Esophagus muscularis mucosa (tissue), 4 donors: ENCODE measurements around the gene PER2.

Experiments
- CTCF ChIP-seq, 3 experiments: fragments of 200-600 bp in 2 of 3; fragments of 450-650 bp in 1 of 3; sonication (generic) in 2 of 3; IDR thresholded peaks; one replicate each; pipeline ENCODE4 v1.5.1; 2017 to 2019; ENCODE audit warnings: antibody characterized with exemption in 3 of 3, mild to moderate bottlenecking in 2 of 3, moderate library complexity in 1 of 3
- EP300 ChIP-seq: sonication (generic); formaldehyde crosslinking; IDR thresholded peaks from one replicate; pipeline ENCODE4 v1.6.1; 2017; ENCODE audit warnings: antibody characterized with exemption
- POLR2A ChIP-seq: fragments of 450-650 bp; IDR thresholded peaks from one replicate; pipeline ENCODE4 v1.6.1; 2017; ENCODE audit warnings: antibody characterized with exemption, moderate library complexity, mild to moderate bottlenecking, low read depth

GRCh38 chr2:238256111-238256510 lies 32.3 kb downstream of the PER2 start:
- no peak for TF ChIP-seq CTCF (IDR thresholded peaks at IDR 0.05)
- TF ChIP-seq EP300 = no peak
- no peak for TF ChIP-seq POLR2A
